Measurements from ENCODE around the gene PLAC8.

GRCh38 chr4:83125738-83126141 lies 11.2 kb upstream of the PLAC8 start:
- TF ChIP-seq CTCF (IDR thresholded peaks at IDR 0.05): no peak
- TF ChIP-seq POLR2A (IDR thresholded peaks at IDR 0.05): no peak

All from esophagus squamous epithelium (tissue), 4 donors.